ENCODE results near the gene MUCL3. TPM values are rescaled to one million over a fixed set of nuclear protein-coding genes. Genes with fewer than 3 reads are reported as not detected.
"Not testable (repeated sequence)": the region's sequence is repeated elsewhere in the genome, so short reads cannot be mapped to it uniquely, and the experiment has no call there.

Gene MUCL3
- total and polyA plus RNA-seq, 8 donors = 0.04 to 5.6 (median 0.64) TPM; not detected in 4

DNA sequence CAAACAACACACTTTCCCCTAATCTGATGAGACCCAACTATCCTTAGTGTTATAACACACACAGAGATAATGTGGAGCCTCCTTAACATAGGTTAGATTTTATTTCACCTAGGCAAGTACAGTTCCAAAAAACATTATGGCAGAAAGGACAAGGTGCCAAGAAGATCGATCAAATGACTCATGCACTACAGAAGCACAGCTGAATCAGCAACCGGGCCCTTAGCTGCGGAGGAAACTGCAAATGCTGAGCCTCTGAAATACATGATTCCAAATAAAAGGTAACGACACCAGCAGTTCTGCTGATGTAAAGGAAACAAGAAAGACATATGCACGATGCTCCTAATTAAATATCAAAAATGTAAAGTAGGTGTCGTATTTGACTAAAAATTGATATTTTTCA is 22.9 kb downstream of the MUCL3 start:
- FAIRE-seq = no peak
- peak; percentile 47 to 80 (median 68) for ATAC-seq
- no peaks in the 10 kb centered on the region for H3K4me1 ChIP-seq
- no peak overlapping the region for H3K27ac ChIP-seq
- intact Hi-C loops (cut with DNase I) = no loop called here
- 56% methylated on average over 6 of the region's 6 CpGs for WGBS, 2 donors
- no peak overlapping the region for H3K4me3 ChIP-seq
- DNase-seq = peak in 1 of 6 donors; percentile 47
- H3K27me3 ChIP-seq = peaks cover 0 to 4% (median 0%) of the 10 kb centered on the region in 4 donors
- TF ChIP-seq, protein P1, sequence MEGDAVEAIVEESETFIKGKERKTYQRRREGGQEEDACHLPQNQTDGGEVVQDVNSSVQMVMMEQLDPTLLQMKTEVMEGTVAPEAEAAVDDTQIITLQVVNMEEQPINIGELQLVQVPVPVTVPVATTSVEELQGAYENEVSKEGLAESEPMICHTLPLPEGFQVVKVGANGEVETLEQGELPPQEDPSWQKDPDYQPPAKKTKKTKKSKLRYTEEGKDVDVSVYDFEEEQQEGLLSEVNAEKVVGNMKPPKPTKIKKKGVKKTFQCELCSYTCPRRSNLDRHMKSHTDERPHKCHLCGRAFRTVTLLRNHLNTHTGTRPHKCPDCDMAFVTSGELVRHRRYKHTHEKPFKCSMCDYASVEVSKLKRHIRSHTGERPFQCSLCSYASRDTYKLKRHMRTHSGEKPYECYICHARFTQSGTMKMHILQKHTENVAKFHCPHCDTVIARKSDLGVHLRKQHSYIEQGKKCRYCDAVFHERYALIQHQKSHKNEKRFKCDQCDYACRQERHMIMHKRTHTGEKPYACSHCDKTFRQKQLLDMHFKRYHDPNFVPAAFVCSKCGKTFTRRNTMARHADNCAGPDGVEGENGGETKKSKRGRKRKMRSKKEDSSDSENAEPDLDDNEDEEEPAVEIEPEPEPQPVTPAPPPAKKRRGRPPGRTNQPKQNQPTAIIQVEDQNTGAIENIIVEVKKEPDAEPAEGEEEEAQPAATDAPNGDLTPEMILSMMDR (IDR thresholded peaks at IDR 0.05) = no peak
- no peaks in the 10 kb centered on the region for H3K9me3 ChIP-seq
- H3K36me3 ChIP-seq = no peaks in the 10 kb centered on the region

DNA sequence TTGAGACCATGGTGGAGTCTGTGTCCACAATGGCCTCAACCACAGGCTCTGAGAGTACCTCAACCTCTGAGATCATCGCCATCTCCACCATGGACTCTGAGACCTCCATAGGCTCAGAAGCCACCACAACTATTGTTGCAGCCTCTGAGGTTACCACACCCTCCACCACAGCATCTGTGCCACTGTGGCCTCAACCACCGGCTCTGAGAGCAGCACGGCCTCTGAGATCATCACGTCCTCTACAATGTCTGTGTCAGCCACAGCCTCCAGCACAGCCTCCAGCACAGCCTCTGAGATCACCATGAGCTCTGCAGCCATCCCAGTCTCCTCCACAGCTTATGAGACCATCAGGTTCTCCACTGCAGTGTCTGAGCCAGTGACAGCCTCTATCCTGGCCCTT is 23.3 kb downstream of the MUCL3 start:
- ATAC-seq = peak in 1 of 4 donors; percentile 12
- H3K27me3 ChIP-seq = peaks cover 0 to 4% (median 0%) of the 10 kb centered on the region in 4 donors
- H3K36me3 ChIP-seq = no peaks in the 10 kb centered on the region
- intact Hi-C loops (cut with DNase I) = no loop called here
- no peak for DNase-seq
- H3K9me3 ChIP-seq = no peaks in the 10 kb centered on the region
- no peak overlapping the region for H3K4me3 ChIP-seq
- FAIRE-seq = no peak
- no peak overlapping the region for H3K27ac ChIP-seq
- WGBS, 2 donors = 86 to 100% methylated on average over 4 of the region's 4 CpGs
- TF ChIP-seq, protein P1 (IDR thresholded peaks at IDR 0.05) = no peak
- no peaks in the 10 kb centered on the region for H3K4me1 ChIP-seq

DNA sequence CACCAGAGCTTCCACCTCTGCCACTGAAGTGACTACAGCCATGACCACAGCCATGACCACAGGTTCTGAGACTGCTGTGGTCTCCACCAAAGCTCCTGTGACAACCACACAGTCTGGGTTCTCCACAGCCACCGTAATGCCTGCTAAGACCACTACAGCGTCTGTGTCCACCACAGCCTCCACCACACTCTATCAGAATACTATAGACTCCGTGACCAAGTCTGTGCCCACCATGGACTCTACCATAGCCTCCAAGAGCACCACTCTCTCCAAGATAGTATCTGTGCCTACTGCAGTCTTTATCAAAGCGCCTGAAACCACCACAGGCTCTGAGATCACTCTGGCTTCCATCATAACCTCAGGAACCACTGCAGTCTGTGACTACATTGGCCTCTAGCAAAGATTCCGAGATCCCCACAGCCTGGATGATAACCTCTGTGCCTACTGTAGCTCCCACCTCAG is 24.4 kb downstream of the MUCL3 start:
- no peak overlapping the region for H3K4me3 ChIP-seq
- no peaks in the 10 kb centered on the region for H3K36me3 ChIP-seq
- no peaks in the 10 kb centered on the region for H3K9me3 ChIP-seq
- H3K27ac ChIP-seq = no peak overlapping the region
- no peak for DNase-seq
- TF ChIP-seq, protein P1 (IDR thresholded peaks at IDR 0.05) = no peak
- H3K27me3 ChIP-seq = no peaks in the 10 kb centered on the region
- no peak for FAIRE-seq
- H3K4me1 ChIP-seq = no peaks in the 10 kb centered on the region
- no peak for ATAC-seq
- WGBS, 2 donors = 75 to 84% methylated on average over 5 of the region's 5 CpGs
- intact Hi-C loops (cut with DNase I) = no loop called here

DNA sequence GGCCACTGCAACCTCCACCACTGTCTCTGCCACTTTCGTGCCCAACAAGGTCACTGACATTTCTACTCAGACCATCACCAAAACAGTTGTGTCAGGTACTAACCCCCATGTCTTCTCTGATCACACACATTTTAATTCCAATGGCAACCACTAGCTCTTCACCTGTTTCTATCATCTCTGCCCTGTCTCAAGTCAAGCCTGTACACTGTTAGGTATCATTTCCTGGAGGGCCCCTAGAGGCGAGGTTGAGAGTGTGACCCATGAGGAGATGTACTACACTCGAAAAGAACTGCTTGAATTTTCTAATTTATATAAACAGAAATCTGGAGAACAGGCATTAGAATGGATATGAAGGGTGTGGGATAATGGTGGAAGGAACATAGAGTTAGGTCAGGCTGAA is 25.4 kb downstream of the MUCL3 start:
- H3K27ac ChIP-seq = no peak overlapping the region
- 56 to 64% methylated on average over 3 of the region's 3 CpGs for WGBS, 2 donors
- FAIRE-seq = no peak

DNA sequence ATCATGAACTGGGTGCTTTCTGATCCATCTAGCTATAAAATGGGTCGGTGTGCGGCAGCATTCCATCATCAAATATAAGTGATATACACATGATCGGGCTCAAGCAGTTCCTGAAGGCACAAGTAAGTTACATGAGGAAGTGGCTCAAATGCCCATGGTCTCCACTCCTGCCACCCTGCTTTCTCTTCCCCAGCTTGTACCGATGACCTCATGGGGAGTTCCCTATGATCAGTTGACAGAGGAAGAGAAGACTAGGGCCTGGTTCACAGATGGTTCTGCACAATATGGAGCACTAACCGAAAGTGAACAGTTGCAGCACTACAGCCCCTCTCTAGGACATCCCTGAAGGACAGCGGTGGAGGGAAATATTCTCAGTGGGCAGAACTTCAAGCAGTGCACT is 28.4 kb downstream of the MUCL3 start:
- ATAC-seq, FAIRE-seq: not testable (repeated sequence)

More for the DNA sequence above, 25.4 kb downstream of the MUCL3 start:
- H3K36me3 ChIP-seq = no peaks in the 10 kb centered on the region
- DNase-seq (no peak), ATAC-seq (no peak)
- TF ChIP-seq, protein P1 (IDR thresholded peaks at IDR 0.05) = no peak
- H3K4me1 ChIP-seq = no peaks in the 10 kb centered on the region
- intact Hi-C loops (cut with DNase I) = no loop called here
- no peaks in the 10 kb centered on the region for H3K27me3 ChIP-seq
- no peak overlapping the region for H3K4me3 ChIP-seq
- no peaks in the 10 kb centered on the region for H3K9me3 ChIP-seq

More for the DNA sequence above, 28.4 kb downstream of the MUCL3 start:
- intact Hi-C loops (cut with DNase I); H3K4me3 ChIP-seq; H3K36me3 ChIP-seq; H3K27ac ChIP-seq; H3K9me3 ChIP-seq; H3K4me1 ChIP-seq; DNase-seq; H3K27me3 ChIP-seq: not testable (repeated sequence)
- 86 to 90% methylated on average over 6 of the region's 6 CpGs for WGBS, 2 donors
